Stimulated activated CD4-positive, alpha-beta T cell treated with anti-CD3 and anti-CD28 coated beads, Interleukin-12 subunit alpha, Interleukin-12 subunit beta, amount 100 ng/mL, for 24 hours (primary cell): ENCODE data around the gene CDPF1.
"Not testable (repeated sequence)": the region's sequence is repeated elsewhere in the genome, so short reads cannot be mapped to it uniquely, and the experiment has no call there.

Experiments used
- DNase-seq, 2 experiments: peaks; one replicate each; pipeline ENCODE4 v3.0.0-alpha.2; 2020; ENCODE audit warnings: low read depth in 2 of 2

The CDPF1 gene

GRCh38 chr22:46224898-46225290 is 25.2 kb downstream of the CDPF1 start:
- no peak for DNase-seq

GRCh38 chr22:46224044-46224897 is 25.8 kb downstream of the CDPF1 start:
- DNase-seq: no peak

GRCh38 chr22:46220921-46221320 is 29.2 kb downstream of the CDPF1 start:
- DNase-seq: no peak

- no peak for DNase-seq
These were observed 30.5 kb downstream of the CDPF1 start for GRCh38 chr22:46219636-46220035.

GRCh38 chr22:46214616-46215015 is 35.5 kb downstream of the CDPF1 start:
- no peak for DNase-seq

- no peak for DNase-seq
These were observed 35.9 kb downstream of the CDPF1 start for GRCh38 chr22:46214149-46214548.

GRCh38 chr22:46213052-46213451 is 37.0 kb downstream of the CDPF1 start:
- DNase-seq: no peak

GRCh38 chr22:46212195-46212594 is 37.9 kb downstream of the CDPF1 start:
- DNase-seq: no peak

GRCh38 chr22:46209262-46209661 is 40.8 kb downstream of the CDPF1 start:
- no peak for DNase-seq

- DNase-seq: no peak
These were observed 46.5 kb downstream of the CDPF1 start for GRCh38 chr22:46203601-46203980.

- DNase-seq: no peak
These were observed 47.0 kb downstream of the CDPF1 start for GRCh38 chr22:46202897-46203600.

- DNase-seq: no peak
These were observed 48.9 kb downstream of the CDPF1 start for GRCh38 chr22:46201059-46201757.

- DNase-seq: not testable (repeated sequence)
These were observed 51.3 kb downstream of the CDPF1 start for GRCh38 chr22:46198806-46199205.

GRCh38 chr22:46198274-46198673 is 51.8 kb downstream of the CDPF1 start:
- no peak for DNase-seq

GRCh38 chr22:46196278-46196677 is 53.8 kb downstream of the CDPF1 start:
- DNase-seq: no peak

- no peak for DNase-seq
These were observed 54.5 kb downstream of the CDPF1 start for GRCh38 chr22:46195487-46196165.
